ENCODE data around the gene HSPB1. TPM values are rescaled to one million over a fixed set of nuclear protein-coding genes. Genes with fewer than 3 reads are reported as not detected.

The HSPB1 gene
- total and polyA plus RNA-seq, 7 donors, result 1,312 to 5,803 (median 4,364) TPM

GRCh38 chr7:76317782-76318487, 15.5 kb downstream of the HSPB1 start:
- 1% methylated on average over 40 to 50 of the region's 50 CpGs for WGBS, 3 donors
- H3K4me3 ChIP-seq, result peak overlapping the region; percentile 70
- peaks cover 37% of the 10 kb centered on the region for H3K4me1 ChIP-seq
- H3K36me3 ChIP-seq (ENCODE audit: insufficient read depth in 1 of 2, low read depth in 1 of 2), result peaks cover 0 to 5% of the 10 kb centered on the region in 2 donors
- no peaks in the 10 kb centered on the region for H3K27me3 ChIP-seq (ENCODE audit: insufficient read depth in 3 of 3, low read length in 2 of 3)
- TF ChIP-seq, protein P1, sequence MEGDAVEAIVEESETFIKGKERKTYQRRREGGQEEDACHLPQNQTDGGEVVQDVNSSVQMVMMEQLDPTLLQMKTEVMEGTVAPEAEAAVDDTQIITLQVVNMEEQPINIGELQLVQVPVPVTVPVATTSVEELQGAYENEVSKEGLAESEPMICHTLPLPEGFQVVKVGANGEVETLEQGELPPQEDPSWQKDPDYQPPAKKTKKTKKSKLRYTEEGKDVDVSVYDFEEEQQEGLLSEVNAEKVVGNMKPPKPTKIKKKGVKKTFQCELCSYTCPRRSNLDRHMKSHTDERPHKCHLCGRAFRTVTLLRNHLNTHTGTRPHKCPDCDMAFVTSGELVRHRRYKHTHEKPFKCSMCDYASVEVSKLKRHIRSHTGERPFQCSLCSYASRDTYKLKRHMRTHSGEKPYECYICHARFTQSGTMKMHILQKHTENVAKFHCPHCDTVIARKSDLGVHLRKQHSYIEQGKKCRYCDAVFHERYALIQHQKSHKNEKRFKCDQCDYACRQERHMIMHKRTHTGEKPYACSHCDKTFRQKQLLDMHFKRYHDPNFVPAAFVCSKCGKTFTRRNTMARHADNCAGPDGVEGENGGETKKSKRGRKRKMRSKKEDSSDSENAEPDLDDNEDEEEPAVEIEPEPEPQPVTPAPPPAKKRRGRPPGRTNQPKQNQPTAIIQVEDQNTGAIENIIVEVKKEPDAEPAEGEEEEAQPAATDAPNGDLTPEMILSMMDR (IDR thresholded peaks at IDR 0.05), result no peak
- H3K9me3 ChIP-seq, result no peaks in the 10 kb centered on the region
- peak overlapping the region; percentile 92 for H3K27ac ChIP-seq
- intact Hi-C loops (cut with DNase I), result loop anchor here (2.0 kb wide), 1 partner anchor 41 kb away; the partner anchor contains the start of gene YWHAG (in 2 of the 2)
- ATAC-seq, result peak; percentile 79 to 82 (median 80)
- DNase-seq, result peak; percentile 98

GRCh38 chr7:76318488-76319353, 16.2 kb downstream of the HSPB1 start:
- Histone ChIP-seq H3K27ac (peak overlapping the region; percentile 92), H3K36me3 (ENCODE audit: insufficient read depth in 1 of 2, low read depth in 1 of 2) (peaks cover 0 to 5% of the 10 kb centered on the region in 2 donors), H3K9me3 (no peaks in the 10 kb centered on the region), H3K27me3 (ENCODE audit: insufficient read depth in 3 of 3, low read length in 2 of 3) (no peaks in the 10 kb centered on the region), H3K4me3 (peak overlapping the region; percentile 70), H3K4me1 (peaks cover 45% of the 10 kb centered on the region)
- TF ChIP-seq, protein P1 (IDR thresholded peaks at IDR 0.05), result peak; percentile 29
- intact Hi-C loops (cut with DNase I), result loop anchor here (2.0 kb wide), 1 partner anchor 40 kb away; the partner anchor contains the start of gene YWHAG (in 2 of the 2)
- DNase-seq (peak; percentile 86 to 90), ATAC-seq (peak; percentile 36 to 56 (median 38))
- WGBS, 3 donors, result 3% methylated on average over 25 of the region's 25 CpGs

- intact Hi-C loops (cut with DNase I), result no loop called here
- DNase-seq (peak in 1 of 2 donors; percentile 38), ATAC-seq (peak in 2 of 4 donors; percentile 3 to 15)
- Histone ChIP-seq H3K9me3 (no peaks in the 10 kb centered on the region), H3K27ac (peak overlapping the region; percentile 92), H3K4me3 (no peak overlapping the region), H3K27me3 (ENCODE audit: insufficient read depth in 3 of 3, low read length in 2 of 3) (no peaks in the 10 kb centered on the region), H3K4me1 (peaks cover 71% of the 10 kb centered on the region), H3K36me3 (ENCODE audit: insufficient read depth in 1 of 2, low read depth in 1 of 2) (peaks cover 0 to 45% of the 10 kb centered on the region in 2 donors)
- WGBS, 3 donors, result 83 to 88% (median 86%) methylated on average over 11 of the region's 11 CpGs
- TF ChIP-seq, protein P1 (IDR thresholded peaks at IDR 0.05), result no peak
These were observed 22.6 kb downstream of the HSPB1 start for GRCh38 chr7:76325092-76325491.

GRCh38 chr7:76325811-76326210, 23.3 kb downstream of the HSPB1 start:
- Histone ChIP-seq H3K36me3 (ENCODE audit: insufficient read depth in 1 of 2, low read depth in 1 of 2) (peaks cover 0 to 44% of the 10 kb centered on the region in 2 donors), H3K4me1 (peaks cover 77% of the 10 kb centered on the region), H3K27ac (peak overlapping the region; percentile 92), H3K27me3 (ENCODE audit: insufficient read depth in 3 of 3, low read length in 2 of 3) (no peaks in the 10 kb centered on the region), H3K4me3 (no peak overlapping the region), H3K9me3 (no peaks in the 10 kb centered on the region)
- DNase-seq (no peak), ATAC-seq (no peak)
- WGBS, 3 donors, result 82 to 91% (median 86%) methylated on average over 5 of the region's 5 CpGs
- intact Hi-C loops (cut with DNase I), result no loop called here
- TF ChIP-seq, protein P1 (IDR thresholded peaks at IDR 0.05), result no peak

All from psoas muscle (tissue), 8 donors.